Measurements from ENCODE around the gene COBL. TPM values are rescaled to one million over a fixed set of nuclear protein-coding genes. Genes with fewer than 3 reads are reported as not detected.

COBL gene
- total and polyA plus RNA-seq, 10 of the 15 experiments (the other 5 are each of a cell fraction or from before 2014, with no cell fraction given), result 0.21 TPM; not detected in 9

DNA sequence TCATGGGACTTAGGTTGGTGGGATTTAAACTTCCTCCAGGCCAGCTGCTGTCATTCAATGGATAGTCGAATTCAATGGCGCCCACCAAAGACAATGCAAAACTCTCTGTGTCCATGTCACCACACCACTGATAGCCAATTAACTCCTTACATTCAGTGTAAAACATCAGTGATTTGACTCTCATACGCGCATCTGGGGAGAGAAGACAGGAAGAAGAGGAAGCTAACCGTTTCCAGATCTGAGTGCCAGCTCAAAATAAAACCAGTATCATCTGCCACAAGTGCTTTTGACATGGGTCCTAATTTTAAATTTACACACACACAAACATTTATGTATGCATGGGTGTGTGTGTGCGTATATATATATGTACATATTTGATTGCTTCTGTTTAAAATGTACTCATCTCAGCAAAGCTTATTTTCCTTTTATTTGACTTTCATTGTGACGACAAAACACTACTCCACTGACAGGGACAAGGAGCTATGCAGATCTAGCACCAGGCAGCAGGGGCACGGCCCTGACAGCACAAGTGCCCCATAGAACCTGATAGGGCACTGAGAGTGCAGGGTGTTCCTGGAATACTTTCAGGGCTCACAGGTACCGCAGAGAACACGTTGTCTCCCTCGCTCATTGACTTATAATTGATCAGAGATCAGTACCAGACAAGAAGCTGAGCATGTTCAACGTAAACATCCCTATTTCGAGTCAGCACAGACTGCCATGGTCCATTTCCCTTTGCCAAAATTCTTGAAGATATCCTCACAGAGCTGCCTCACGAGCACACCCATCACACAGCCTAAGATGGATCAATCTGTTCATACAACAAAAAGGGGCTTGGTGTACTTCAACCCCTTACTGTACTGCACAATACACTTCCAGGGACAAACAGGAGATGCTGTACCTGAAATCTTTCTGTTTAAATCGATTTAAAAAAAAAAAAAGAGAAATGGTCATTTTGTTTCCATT lies 176.1 kb downstream of the COBL start:
- ChIA-PET POLR2A (no interaction called here), RAD21 (ENCODE audit: unreplicated experiment) (interaction anchor here (0.9 to 2.1 kb wide), 3 partner anchors 12 to 508 kb away, joined by 3 to 5 read pairs (median 3); no protein-coding TSS in a partner anchor), SMC1A (ENCODE audit: uncharacterized antibody, unreplicated experiment) (interaction anchor here (0.6 to 0.9 kb wide), 2 partner anchors 24 to 1374 kb away, joined by 3 read pairs; no protein-coding TSS in a partner anchor), CTCF (interaction anchor here (0.6 to 2.3 kb wide), 7 partner anchors 20 to 1048 kb away, joined by 3 to 16 read pairs (median 4); no protein-coding TSS in a partner anchor)
- ATAC-seq, result no peak
- in situ Hi-C loops (cut with MboI), result no loop called here
- Histone ChIP-seq H3K79me2 (ENCODE audit: control insufficient read depth, insufficient read depth, low read length) (no peaks in the 10 kb centered on the region), H2AFZ (ENCODE audit: control insufficient read depth, low read depth, low read length) (no peak overlapping the region), H3K4me3 (no peak overlapping the region), H3K9ac (ENCODE audit: control insufficient read depth, insufficient read depth, low read length) (no peak overlapping the region), H3K4me2 (ENCODE audit: control insufficient read depth, insufficient read depth) (no peak overlapping the region), H3K27me3 (replicated peaks in 1 of 2; ENCODE audit: control insufficient read depth in 2 of 2, insufficient read depth in 2 of 2, low read length in 1 of 2) (no peaks in the 10 kb centered on the region), H3K36me3 (ENCODE audit: control insufficient read depth in 2 of 2, insufficient read depth in 2 of 2, low read length in 1 of 2) (no peaks in the 10 kb centered on the region), H4K20me1 (ENCODE audit: control insufficient read depth, insufficient read depth) (no peaks in the 10 kb centered on the region), H3K27ac (ENCODE audit: control insufficient read depth, insufficient read depth) (no peak overlapping the region), H3K4me1 (ENCODE audit: control insufficient read depth, insufficient read depth, low read length) (no peaks in the 10 kb centered on the region), H3K9me3 (replicated peaks; ENCODE audit: control insufficient read depth, insufficient read depth, low read length) (no peaks in the 10 kb centered on the region)
- no peak for FAIRE-seq
- TF ChIP-seq, protein P1, sequence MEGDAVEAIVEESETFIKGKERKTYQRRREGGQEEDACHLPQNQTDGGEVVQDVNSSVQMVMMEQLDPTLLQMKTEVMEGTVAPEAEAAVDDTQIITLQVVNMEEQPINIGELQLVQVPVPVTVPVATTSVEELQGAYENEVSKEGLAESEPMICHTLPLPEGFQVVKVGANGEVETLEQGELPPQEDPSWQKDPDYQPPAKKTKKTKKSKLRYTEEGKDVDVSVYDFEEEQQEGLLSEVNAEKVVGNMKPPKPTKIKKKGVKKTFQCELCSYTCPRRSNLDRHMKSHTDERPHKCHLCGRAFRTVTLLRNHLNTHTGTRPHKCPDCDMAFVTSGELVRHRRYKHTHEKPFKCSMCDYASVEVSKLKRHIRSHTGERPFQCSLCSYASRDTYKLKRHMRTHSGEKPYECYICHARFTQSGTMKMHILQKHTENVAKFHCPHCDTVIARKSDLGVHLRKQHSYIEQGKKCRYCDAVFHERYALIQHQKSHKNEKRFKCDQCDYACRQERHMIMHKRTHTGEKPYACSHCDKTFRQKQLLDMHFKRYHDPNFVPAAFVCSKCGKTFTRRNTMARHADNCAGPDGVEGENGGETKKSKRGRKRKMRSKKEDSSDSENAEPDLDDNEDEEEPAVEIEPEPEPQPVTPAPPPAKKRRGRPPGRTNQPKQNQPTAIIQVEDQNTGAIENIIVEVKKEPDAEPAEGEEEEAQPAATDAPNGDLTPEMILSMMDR (IDR thresholded peaks at IDR 0.05 in 2 of 3, conservative IDR thresholded peaks at IDR 0.05 in 1 of 3; ENCODE audit: control insufficient read depth in 2 of 3, extremely low read depth in 1 of 3, insufficient read depth in 1 of 3, low read depth in 3 of 3, low read length in 3 of 3), result no peak
- TF ChIP-seq TCF7 (IDR thresholded peaks at IDR 0.05; ENCODE audit: borderline replicate concordance), result no peak
- no peak for TF ChIP-seq BRCA1 (IDR thresholded peaks at IDR 0.05; ENCODE audit: low read depth, low read length)
- WGBS (ENCODE audit: insufficient coverage, insufficient replicate concordance, low lambda C conversion rate, missing lambda C conversion rate), result 9% methylated on average over 15 of the region's 15 CpGs
- intact Hi-C loops (cut with micrococcal nuclease; ENCODE audit: unreplicated experiment), result loop anchor here (5.0 kb wide), 1 partner anchor 68 kb away; no protein-coding TSS in a partner anchor
- BruUV-seq (replicated peaks), result no TSS peak
- DNase-seq (ENCODE audit: low read depth, low spot score), result no peak

Data from GM12878 (cell line).